ENCODE measurements around the gene TRAP1. TPM values are rescaled to one million over a fixed set of nuclear protein-coding genes. Genes with fewer than 3 reads are reported as not detected.

Gene TRAP1
- total and polyA plus RNA-seq, 12 donors, result 59.8 to 113 (median 87.9) TPM

DNA sequence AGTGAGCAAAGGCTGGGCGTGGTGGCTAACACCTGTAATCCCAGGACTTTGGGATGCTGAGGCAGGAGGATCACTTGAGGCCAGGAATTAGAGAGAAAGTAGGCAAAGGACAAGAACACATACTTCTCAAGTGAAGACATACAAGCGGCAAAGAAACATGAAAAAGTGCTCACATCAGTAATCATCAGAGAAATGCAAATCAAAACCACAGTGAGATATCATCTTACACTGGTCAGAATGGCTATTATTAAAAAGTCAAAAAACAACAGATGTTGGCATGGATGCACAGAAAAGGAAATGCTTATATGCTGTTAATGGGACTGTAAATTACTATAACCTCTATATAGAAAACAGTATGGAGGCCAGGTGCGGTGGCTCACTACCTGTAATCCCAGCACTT, 93.7 kb downstream of the TRAP1 start:
- no peak for TF ChIP-seq POLR2A (IDR thresholded peaks at IDR 0.05)
- TF ChIP-seq, protein P1, sequence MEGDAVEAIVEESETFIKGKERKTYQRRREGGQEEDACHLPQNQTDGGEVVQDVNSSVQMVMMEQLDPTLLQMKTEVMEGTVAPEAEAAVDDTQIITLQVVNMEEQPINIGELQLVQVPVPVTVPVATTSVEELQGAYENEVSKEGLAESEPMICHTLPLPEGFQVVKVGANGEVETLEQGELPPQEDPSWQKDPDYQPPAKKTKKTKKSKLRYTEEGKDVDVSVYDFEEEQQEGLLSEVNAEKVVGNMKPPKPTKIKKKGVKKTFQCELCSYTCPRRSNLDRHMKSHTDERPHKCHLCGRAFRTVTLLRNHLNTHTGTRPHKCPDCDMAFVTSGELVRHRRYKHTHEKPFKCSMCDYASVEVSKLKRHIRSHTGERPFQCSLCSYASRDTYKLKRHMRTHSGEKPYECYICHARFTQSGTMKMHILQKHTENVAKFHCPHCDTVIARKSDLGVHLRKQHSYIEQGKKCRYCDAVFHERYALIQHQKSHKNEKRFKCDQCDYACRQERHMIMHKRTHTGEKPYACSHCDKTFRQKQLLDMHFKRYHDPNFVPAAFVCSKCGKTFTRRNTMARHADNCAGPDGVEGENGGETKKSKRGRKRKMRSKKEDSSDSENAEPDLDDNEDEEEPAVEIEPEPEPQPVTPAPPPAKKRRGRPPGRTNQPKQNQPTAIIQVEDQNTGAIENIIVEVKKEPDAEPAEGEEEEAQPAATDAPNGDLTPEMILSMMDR (IDR thresholded peaks at IDR 0.05), result no peak
- DNase-seq, result no peak
- intact Hi-C loops (cut with DNase I), result no loop called here
- no peaks in the 10 kb centered on the region for H3K36me3 ChIP-seq (replicated peaks in 1 of 2)
- H3K27me3 ChIP-seq, result no peaks in the 10 kb centered on the region
- 77 to 85% (median 82%) methylated on average over 3 of the region's 3 CpGs for WGBS, 4 donors
- no peak overlapping the region for H3K27ac ChIP-seq
- H3K4me3 ChIP-seq, result no peak overlapping the region
- no peaks in the 10 kb centered on the region for H3K9me3 ChIP-seq (replicated peaks in 1 of 3)
- H3K4me1 ChIP-seq (replicated peaks in 1 of 2), result peaks cover 6 to 8% of the 10 kb centered on the region in 2 donors

DNA sequence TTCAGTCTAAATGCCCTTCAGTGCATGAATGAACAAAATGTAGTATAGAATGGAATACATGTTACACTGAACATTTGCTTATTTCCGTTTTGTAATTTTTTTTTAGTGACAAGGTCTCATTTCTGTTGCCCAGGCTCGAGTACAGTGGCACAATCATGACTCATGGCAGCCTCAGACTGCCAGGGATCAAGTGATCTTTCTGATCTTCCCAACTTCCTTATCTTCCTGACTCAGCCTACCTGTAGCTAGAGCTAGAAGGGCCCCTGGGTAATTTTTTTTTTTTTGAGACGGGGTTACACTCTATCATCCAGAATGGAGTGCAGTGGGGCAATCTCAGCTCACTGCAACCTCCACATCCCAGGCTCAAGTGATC, 98.6 kb downstream of the TRAP1 start:
- Histone ChIP-seq H3K4me3 (no peak overlapping the region), H3K36me3 (replicated peaks in 1 of 2) (no peaks in the 10 kb centered on the region), H3K4me1 (replicated peaks in 1 of 2) (peaks cover under 1% of the 10 kb centered on the region in 2 donors), H3K27ac (peak overlapping the region in 3 of 5 donors; percentile 47 to 81 (median 48)), H3K9me3 (replicated peaks in 1 of 3) (no peaks in the 10 kb centered on the region), H3K27me3 (no peaks in the 10 kb centered on the region)
- peak in 6 of 7 donors; percentile 51 to 74 (median 72) for DNase-seq
- intact Hi-C loops (cut with DNase I), result no loop called here
- no peak for TF ChIP-seq POLR2A (IDR thresholded peaks at IDR 0.05)
- TF ChIP-seq, protein P1 (IDR thresholded peaks at IDR 0.05), result no peak
- WGBS, 4 donors, result 42 to 46% (median 45%) methylated on average over 3 of the region's 3 CpGs

DNA sequence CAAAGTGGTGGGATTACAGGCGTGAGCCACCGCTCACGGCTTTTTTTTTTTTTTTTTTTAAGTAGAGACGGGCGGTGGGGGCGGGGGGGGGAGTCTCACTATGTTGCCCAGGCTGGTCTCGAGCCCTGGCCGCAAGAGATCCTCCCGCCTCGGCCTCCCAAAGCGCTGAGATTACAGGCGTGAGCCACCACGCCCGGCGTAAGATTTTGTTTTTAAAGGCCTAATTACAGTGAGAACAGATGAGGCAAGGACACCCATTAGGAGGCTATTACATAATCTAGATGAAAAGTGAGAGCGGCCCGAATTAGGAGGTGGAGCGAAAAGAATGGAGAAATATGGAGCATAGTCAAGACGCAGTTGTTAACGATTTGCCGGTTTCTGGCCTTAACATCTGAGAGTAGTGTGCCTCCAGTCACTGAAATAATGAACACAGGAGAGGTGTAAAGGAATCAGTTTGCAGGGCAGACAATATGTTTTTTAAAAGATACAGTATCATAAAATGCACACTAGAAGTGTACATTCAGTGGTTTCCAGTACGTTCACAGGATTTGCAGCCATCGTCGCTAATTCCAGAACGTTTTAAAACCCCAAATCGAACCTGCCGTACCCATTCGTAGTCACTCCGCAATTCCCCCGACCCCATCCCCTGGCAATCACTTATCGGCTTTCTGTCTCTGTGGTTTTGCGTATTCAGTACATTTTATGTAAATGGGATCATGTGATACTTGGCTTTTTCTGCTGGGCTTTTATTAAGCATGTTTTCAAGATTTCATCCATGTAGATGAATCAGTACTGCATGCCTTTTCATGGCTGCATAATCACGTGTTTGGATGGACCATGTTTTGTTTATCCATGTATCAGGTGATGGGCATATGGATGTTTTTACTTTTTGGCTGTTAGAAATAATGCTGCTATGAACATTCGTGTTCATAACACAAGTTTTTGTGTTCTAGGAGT, 104.5 kb downstream of the TRAP1 start:
- Histone ChIP-seq H3K27me3 (no peaks in the 10 kb centered on the region), H3K4me1 (replicated peaks in 1 of 2) (peaks cover 12 to 17% of the 10 kb centered on the region in 2 donors), H3K4me3 (peak overlapping the region in 2 of 4 donors; percentile 67 to 71), H3K9me3 (replicated peaks in 1 of 3) (no peaks in the 10 kb centered on the region), H3K27ac (no peak overlapping the region), H3K36me3 (replicated peaks in 1 of 2) (no peaks in the 10 kb centered on the region)
- intact Hi-C loops (cut with DNase I), result no loop called here
- 81 to 85% (median 83%) methylated on average over 31 to 34 of the region's 34 CpGs for WGBS, 4 donors
- no peak for TF ChIP-seq POLR2A (IDR thresholded peaks at IDR 0.05)
- TF ChIP-seq, protein P1 (IDR thresholded peaks at IDR 0.05), result no peak
- DNase-seq, result no peak

DNA sequence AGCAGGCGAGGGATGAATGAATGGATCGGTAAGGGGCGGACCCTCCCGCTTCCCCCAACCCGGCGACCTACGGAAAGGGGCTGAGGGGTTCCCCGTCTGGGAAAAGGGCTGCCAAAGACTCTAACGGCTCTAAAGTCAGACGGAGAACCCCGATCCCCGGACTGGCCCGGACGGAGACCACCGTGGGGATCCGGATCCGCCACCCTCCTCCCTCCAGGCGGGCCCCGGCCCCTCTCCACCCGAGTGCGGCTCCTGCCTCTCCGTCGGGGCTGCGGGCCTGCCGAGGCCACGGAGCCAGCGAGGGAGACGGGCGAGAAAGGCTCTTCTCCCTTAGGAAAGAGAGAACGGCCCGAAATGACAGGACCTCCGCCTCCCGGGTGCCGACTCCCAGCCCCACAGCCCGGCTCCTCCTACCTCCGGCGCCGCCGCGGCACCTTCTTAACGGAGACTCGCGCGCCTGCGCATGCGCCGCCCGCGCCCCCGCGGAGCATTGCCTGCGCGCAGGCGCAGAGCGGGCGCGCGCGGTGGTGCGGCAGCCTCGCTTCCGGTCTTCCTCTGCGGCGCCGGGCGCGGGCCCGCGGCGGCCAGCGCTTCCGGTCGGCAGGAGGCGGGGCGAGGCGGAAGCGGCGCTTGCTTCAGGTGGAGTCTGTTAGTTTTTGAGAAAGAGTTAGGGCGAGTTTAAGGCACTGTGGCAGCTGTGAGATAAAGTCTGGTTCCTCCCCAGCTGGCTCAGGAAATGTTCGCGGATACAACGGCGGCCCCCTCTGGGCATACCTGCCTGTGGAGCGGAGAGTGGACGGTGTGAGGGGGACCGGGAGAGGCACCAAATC, 106.0 kb downstream of the TRAP1 start, which contains the start of gene SLX4:
TSS of gene SLX4 (minus strand) at position 461 of the 830 bp plus-strand sequence. CDS start 2,642 bp downstream, outside the sequence.
- H3K4me3 ChIP-seq, result peak within 1 kb of the TSS; percentile 62 to 71 (median 67)
- H3K27ac ChIP-seq, result peak within 1 kb of the TSS in 4 of 5 donors; percentile 59 to 82 (median 62)
- no peaks in the 10 kb centered on the region for H3K27me3 ChIP-seq
- peaks cover 12 to 17% of the 10 kb centered on the region in 2 donors for H3K4me1 ChIP-seq (replicated peaks in 1 of 2)
- intact Hi-C loops (cut with DNase I), result no loop called here
- no peaks in the 10 kb centered on the region for H3K9me3 ChIP-seq (replicated peaks in 1 of 3)
- DNase-seq, result peak; percentile 87 to 93 (median 91)
- no peaks in the 10 kb centered on the region for H3K36me3 ChIP-seq (replicated peaks in 1 of 2)
- TF ChIP-seq POLR2A (IDR thresholded peaks at IDR 0.05), result peak; percentile 72 to 84
- TF ChIP-seq, protein P1 (IDR thresholded peaks at IDR 0.05), result peak in 1 of 6 experiments; percentile 11
- WGBS, 4 donors, result 0 to 1% (median 0%) methylated on average over 8 to 86 of the region's 86 CpGs

Measured in adrenal gland (tissue), 12 donors.